Omental fat pad (tissue), 4 donors: ENCODE data around the gene UTP3. TPM values are rescaled to one million over a fixed set of nuclear protein-coding genes. Genes with fewer than 3 reads are reported as not detected.
"Not testable (repeated sequence)": the region's sequence is repeated elsewhere in the genome, so short reads cannot be mapped to it uniquely, and the experiment has no call there.

Experiments
- ATAC-seq: fragments of 150-250 bp; one replicate; pipeline ENCODE4 v1.9.1; 2016; ENCODE audit warnings: mild to moderate bottlenecking, moderate library complexity; ENCODE audit not compliant: low FRiP score
- DNase-seq: peaks from one replicate; pipeline ENCODE4 v3.0.0-alpha.2; 2019; ENCODE audit warnings: low spot score
- small RNA-seq: library from RNA; depleted of rRNA; stranded (forward); fragments of <200 nt; gene quantifications from one replicate; pipeline ENCODE3, GENCODE V24; 2016
- total RNA-seq, 4 donors: library from RNA; depleted of rRNA; stranded (reverse); fragments of >200 nt; gene quantifications; one replicate each; pipeline ENCODE4 v1.1.0, GENCODE V29; 2016
- TF ChIP-seq, protein P1 (sequence below), 3 donors: fragments of 450-650 bp; IDR thresholded peaks; one replicate each; pipeline ENCODE4 v1.5.1; 2016 to 2017; ENCODE audit warnings: antibody characterized with exemption in 3 of 3, mild to moderate bottlenecking in 3 of 3, moderate library complexity in 2 of 3

UTP3 gene
- total RNA-seq, 4 donors from 2014 or later: 20.7 to 67.5 (median 26.5) TPM

DNA sequence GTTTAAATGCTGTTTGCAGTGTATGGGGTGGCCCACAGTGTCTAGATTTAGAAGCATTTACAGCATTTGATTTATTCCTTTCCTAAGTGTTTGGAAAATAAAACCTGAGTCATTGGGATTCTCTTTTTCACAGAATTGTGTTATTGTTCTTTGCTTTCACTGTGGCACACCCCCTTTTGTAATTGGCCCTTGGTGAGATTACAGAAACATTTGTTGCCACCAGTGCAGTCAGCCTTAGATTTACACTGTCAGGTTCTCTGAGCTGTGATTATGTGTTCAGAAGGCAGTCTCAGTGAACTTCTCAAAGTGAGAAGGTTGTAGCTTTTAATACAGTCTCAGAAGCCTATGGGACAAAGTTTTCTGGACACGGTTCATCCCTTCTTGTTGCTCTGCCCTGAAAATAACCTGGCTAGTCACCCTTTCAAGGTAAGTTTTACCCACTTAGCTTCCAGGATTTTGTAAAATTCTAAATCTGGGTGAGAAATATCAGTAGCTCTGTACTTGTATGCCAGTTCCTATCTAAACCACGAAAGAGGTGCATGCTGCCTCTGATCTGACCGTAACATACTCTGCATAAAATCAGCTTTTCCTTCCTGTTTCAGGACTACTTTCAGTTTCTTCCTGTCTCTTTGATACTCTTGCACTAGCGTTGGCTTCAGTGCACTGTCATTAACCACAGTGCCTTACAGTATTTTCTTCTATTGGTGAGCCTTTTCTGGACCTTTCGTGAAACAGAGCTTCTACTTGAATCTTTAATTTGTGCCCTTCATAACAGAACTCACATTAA lies 46.0 kb downstream of the UTP3 start:
- TF ChIP-seq, protein P1, sequence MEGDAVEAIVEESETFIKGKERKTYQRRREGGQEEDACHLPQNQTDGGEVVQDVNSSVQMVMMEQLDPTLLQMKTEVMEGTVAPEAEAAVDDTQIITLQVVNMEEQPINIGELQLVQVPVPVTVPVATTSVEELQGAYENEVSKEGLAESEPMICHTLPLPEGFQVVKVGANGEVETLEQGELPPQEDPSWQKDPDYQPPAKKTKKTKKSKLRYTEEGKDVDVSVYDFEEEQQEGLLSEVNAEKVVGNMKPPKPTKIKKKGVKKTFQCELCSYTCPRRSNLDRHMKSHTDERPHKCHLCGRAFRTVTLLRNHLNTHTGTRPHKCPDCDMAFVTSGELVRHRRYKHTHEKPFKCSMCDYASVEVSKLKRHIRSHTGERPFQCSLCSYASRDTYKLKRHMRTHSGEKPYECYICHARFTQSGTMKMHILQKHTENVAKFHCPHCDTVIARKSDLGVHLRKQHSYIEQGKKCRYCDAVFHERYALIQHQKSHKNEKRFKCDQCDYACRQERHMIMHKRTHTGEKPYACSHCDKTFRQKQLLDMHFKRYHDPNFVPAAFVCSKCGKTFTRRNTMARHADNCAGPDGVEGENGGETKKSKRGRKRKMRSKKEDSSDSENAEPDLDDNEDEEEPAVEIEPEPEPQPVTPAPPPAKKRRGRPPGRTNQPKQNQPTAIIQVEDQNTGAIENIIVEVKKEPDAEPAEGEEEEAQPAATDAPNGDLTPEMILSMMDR (IDR thresholded peaks at IDR 0.05): no peak
- no peak for DNase-seq
- ATAC-seq: peak; percentile 79

DNA sequence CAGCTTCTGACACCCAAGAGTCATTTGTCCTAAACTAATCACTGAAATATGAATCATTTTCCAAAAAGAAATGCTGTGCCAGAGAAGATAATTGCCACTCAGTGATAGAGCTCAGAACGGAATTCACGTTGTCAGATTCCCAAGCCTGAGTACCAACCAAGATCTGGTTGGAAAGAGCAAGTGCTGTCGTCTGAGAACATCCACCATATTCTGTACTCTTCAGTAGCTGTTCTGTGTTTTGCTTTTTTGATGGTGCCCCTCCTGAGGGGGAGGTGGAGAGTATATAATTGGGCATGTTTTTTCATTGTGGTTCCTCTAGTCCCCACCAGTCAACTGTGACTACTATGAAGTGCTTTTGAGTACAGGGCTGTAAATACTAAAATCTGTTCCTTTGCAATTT lies 46.6 kb downstream of the UTP3 start:
- no peak for DNase-seq
- ATAC-seq: peak; percentile 56
- TF ChIP-seq, protein P1 (IDR thresholded peaks at IDR 0.05): no peak

DNA sequence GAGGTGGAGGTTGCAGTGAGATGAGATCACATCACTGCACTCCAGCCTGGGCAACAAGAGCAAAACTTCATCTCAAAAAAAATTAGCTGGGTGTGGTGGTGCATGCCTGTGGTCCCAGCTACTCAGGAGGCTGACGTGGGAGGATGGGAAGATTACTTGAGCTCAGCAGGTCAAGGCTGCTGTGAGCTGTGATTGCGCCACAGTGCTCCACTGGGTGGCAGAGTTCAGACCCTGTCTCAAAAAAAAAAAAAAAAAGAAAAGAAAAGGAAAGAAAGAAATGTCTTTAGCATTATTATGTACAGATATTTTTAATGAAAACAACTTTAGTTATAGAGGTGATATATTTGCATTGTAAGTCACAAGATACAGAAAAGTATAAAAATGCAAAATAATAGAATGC lies 47.6 kb downstream of the UTP3 start:
- DNase-seq, ATAC-seq: not testable (repeated sequence)

DNA sequence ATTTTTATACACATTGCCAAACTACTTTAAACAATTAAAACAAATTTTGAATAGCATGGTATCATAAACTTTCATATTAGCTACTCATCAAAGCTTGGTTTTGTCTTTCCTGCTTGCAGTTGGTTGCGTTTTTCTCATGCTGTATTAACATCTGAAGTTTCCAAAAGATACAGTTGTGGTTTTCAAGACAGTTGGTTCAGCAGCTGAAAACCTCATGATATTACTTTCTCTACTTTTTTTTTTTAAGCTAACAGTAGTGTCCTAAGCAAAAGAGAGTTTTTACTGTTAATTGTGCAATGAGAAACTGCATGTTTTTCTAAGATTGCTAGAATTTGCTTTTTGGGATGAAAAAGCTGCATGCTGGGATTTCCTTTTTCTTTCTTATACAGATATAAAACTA lies 48.7 kb downstream of the UTP3 start:
- ATAC-seq (no peak), DNase-seq (no peak)
- TF ChIP-seq, protein P1 (IDR thresholded peaks at IDR 0.05): no peak

DNA sequence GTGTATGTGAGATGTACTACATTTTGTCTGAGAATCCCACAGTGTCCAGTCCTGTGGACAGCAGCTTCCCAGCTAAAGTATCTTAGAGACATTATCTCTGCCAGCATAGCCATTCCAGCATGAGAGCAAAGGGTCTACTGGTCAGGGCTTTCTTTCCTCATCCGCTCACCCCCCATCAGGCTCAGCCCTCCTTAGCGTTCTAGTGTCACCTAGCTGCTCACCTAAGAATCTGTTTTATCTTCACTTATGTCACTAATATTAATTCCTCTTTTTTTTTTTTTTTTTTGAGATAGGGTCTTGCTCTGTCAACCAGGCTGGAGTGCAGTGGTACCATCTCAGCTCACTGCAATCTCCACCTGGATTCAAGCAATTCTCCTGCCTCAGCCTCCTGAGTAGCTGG lies 49.1 kb downstream of the UTP3 start:
- no peak for ATAC-seq
- TF ChIP-seq, protein P1 (IDR thresholded peaks at IDR 0.05): no peak
- DNase-seq: no peak

DNA sequence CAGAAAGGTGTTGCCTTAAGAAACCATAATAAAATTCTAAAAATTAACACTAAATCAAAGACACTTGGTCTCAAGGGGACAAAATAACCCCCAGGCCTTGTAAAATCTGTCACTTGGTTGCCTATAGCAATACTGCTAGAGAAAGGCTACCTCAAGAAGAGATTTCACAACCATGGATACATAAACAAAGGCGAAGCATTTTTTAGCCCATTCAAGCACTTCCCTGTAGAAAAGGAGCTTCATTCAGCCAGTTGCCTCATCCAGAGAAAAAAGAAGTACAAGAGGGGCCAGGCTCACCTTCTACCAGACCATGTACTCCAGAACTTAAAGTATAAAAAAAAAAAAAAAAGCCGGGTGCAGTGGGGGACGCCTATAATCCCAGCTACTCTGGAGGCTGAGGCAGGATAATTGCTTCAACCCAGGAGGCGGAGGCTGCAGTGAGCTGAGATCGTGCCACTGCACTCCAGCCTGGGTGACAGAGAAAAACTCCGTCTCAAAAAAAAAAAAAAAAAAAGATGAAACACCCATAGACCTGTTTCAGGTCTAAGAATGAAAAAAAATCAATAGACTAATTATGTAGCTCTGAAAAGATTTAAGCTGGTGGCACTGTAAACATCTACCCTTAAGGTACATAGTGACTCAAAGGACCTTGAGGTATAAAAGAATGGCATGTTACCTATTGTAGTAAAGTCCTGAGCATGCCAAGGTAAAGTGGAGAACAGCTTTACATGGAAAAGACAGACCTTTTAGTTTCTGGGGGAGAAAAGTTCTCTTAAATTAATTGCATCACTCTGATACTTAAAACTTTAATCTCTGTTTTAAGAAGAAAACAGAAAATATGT lies 51.4 kb downstream of the UTP3 start:
- TF ChIP-seq, protein P1 (IDR thresholded peaks at IDR 0.05): no peak
- ATAC-seq (no peak), DNase-seq (no peak)

Small RNA genes lying within 50 kb of the gene (small RNA-seq; reads per million reads assigned to genes)
- gene RNU6-520P: not detected
- not detected for gene RNU6-784P

Other genes starting within 250 kb of the UTP3 start
- not detected for gene MUC7, start 216.3 kb upstream of the UTP3 start, total RNA-seq
- not detected for gene AMTN, start 170.0 kb upstream of the UTP3 start, total RNA-seq
- not detected for gene AMBN, start 96.3 kb upstream of the UTP3 start, total RNA-seq
- not detected for gene ENAM, start 59.8 kb upstream of the UTP3 start, total RNA-seq
- 10 to 100 TPM; 15.8 to 99.9 (median 36.0) TPM for gene JCHAIN, start 22.0 kb upstream of the UTP3 start, total RNA-seq
- gene RUFY3, start 33.4 kb downstream of the UTP3 start, total RNA-seq: 10 to 100 TPM; 34.2 to 92.8 (median 64.0) TPM
- 10 to 100 TPM; 49.0 to 61.2 (median 51.0) TPM for gene GRSF1, start 151.4 kb downstream of the UTP3 start, total RNA-seq
- 10 to 100 TPM; 11.0 to 19.7 (median 13.8) TPM for gene MOB1B, start 213.8 kb downstream of the UTP3 start, total RNA-seq